H1 (cell line): ENCODE data around the gene DAB2IP.
"Not testable (repeated sequence)": the region's sequence is repeated elsewhere in the genome, so short reads cannot be mapped to it uniquely, and the experiment has no call there.

Experiments used
- CHD7 ChIP-seq: fragments of 300-600 bp; sonication (generic); IDR thresholded peaks from 2 replicates; pipeline ENCODE4 v1.7.1; 2012; ENCODE audit warnings: low read length, moderate library complexity, mild to moderate bottlenecking, inconsistent platforms; ENCODE audit not compliant: insufficient replicate concordance
- CTCF ChIP-seq, 3 experiments: IDR thresholded peaks; 1 replicate in 2 of 3; 2 replicates in 1 of 3; pipeline versions ENCODE4 v1.5.1 to v1.6.1; 2011; ENCODE audit warnings: low read length in 3 of 3, mild to moderate bottlenecking in 3 of 3, inconsistent platforms in 2 of 3, low read depth in 1 of 3, moderate library complexity in 1 of 3; ENCODE audit not compliant: insufficient read depth in 1 of 3; ENCODE audit errors: control extremely low read depth in 1 of 3
- EP300 ChIP-seq, 2 experiments: IDR thresholded peaks; 1 replicate in 1 of 2; 2 replicates in 1 of 2; pipeline ENCODE4 v1.6.1; 2011 to 2012; ENCODE audit warnings: low read depth in 2 of 2, low read length in 2 of 2, mild to moderate bottlenecking in 2 of 2, borderline replicate concordance in 1 of 2, inconsistent platforms in 1 of 2, moderate library complexity in 1 of 2
- EZH2 ChIP-seq: fragments of 200-600 bp; sonication (generic); IDR thresholded peaks from 2 replicates; pipeline ENCODE4 v1.7.1; 2012; ENCODE audit warnings: low read depth, mild to moderate bottlenecking, moderate library complexity, low read length, inconsistent platforms; ENCODE audit not compliant: severe bottlenecking
- MAX ChIP-seq: IDR thresholded peaks from 2 replicates; pipeline ENCODE4 v1.6.1; 2012; ENCODE audit warnings: inconsistent platforms
- POLR2A ChIP-seq, 2 experiments: IDR thresholded peaks; 1 replicate in 1 of 2; 2 replicates in 1 of 2; pipeline ENCODE4 v1.6.1; 2011; ENCODE audit warnings: low read depth in 2 of 2, low read length in 2 of 2, mild to moderate bottlenecking in 2 of 2; ENCODE audit errors: control extremely low read depth in 1 of 2
- POLR2AphosphoS5 ChIP-seq: IDR thresholded peaks from 2 replicates; pipeline ENCODE4 v1.6.1; 2011; ENCODE audit warnings: low read depth, low read length
- RAD21 ChIP-seq, 2 experiments: IDR thresholded peaks in 1 of 2; conservative IDR thresholded peaks in 1 of 2; 2 replicates each; pipeline ENCODE4 v1.6.1; 2011; ENCODE audit warnings: low read depth in 2 of 2, low read length in 2 of 2, improper control_type of control experiment in 1 of 2, inconsistent platforms in 1 of 2, mild to moderate bottlenecking in 1 of 2, moderate library complexity in 1 of 2
- SUZ12 ChIP-seq: fragments of 200-600 bp; sonication (generic); IDR thresholded peaks from 2 replicates; pipeline ENCODE4 v1.6.1; 2012; ENCODE audit warnings: mild to moderate bottlenecking, inconsistent platforms, low read length, moderate library complexity, mixed read lengths
- USF2 ChIP-seq: IDR thresholded peaks from 2 replicates; pipeline ENCODE4 v1.6.1; 2011; ENCODE audit warnings: low read length, improper control_type of control experiment

GRCh38 chr9:121741919-121742283 lies 90.5 kb downstream of the DAB2IP start:
- not testable (repeated sequence) for TF ChIP-seq POLR2AphosphoS5; EP300 (IDR thresholded peaks at IDR 0.05; ENCODE audit: borderline replicate concordance in 1 of 2, low read depth in 2 of 2, low read length in 2 of 2); EZH2; CTCF (IDR thresholded peaks at IDR 0.05; ENCODE audit: control extremely low read depth in 1 of 3, insufficient read depth in 1 of 3, low read depth in 1 of 3, low read length in 3 of 3); USF2; POLR2A (IDR thresholded peaks at IDR 0.05; ENCODE audit: control extremely low read depth in 1 of 2, low read depth in 2 of 2, low read length in 2 of 2); RAD21 (IDR thresholded peaks at IDR 0.05 in 1 of 2, conservative IDR thresholded peaks at IDR 0.05 in 1 of 2; ENCODE audit: low read depth in 2 of 2, low read length in 2 of 2); MAX; CHD7; SUZ12
